Activated CD8-positive, alpha-beta memory T cell treated with anti-CD3 and anti-CD28 coated beads, Interleukin-2, amount 50 U/mL, for 4 hours (primary cell): ENCODE measurements around the gene NAALADL2.
"Not testable (repeated sequence)": the region's sequence is repeated elsewhere in the genome, so short reads cannot be mapped to it uniquely, and the experiment has no call there.

Experiments used
- DNase-seq: peaks from one replicate; pipeline ENCODE4 v3.0.0-alpha.2; 2020

NAALADL2 gene

DNA sequence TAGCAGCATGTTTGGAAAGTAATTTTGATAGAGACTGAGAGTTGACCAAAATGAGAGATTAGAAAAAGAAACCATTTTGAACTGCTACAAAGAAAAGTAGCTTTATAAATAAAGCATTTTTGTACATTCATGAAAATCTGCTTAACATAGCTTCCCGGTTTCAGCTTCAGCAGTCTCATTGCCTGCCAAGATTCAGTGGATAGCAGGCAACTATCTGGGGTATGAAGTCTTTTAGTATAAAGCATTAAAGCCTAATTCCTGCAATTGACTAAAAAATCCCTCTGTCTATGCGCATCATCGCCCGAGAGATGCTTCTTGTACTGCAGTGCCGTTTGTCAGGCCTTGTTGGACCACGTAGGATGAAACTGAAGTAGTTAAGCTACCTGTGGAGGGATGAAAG is 588.4 kb downstream of the NAALADL2 start:
- no peak for DNase-seq

- DNase-seq: no peak
These were observed 594.2 kb downstream of the NAALADL2 start for GRCh38 chr3:175453361-175453760.

- no peak for DNase-seq
These were observed 597.3 kb downstream of the NAALADL2 start for GRCh38 chr3:175456466-175456865.

DNA sequence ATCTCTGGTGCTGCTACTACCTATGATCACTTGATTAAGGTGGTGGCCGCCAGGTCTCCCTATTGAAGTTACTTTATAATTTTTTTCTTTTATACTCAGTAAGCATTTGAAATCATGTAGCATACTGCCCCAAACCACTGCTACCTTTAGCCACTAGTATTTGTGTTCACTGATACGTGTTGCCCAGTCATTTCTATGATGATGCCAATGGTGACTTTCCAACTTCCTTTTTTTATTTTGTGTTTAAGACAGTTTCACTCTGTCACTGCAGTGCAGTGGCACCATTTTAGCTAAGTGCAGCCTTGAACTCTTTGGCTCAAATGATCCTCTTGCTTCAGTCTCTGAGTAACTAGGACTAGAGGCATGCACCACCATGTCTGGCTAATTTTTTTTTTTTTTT is 598.2 kb downstream of the NAALADL2 start:
- no peak for DNase-seq

- not testable (repeated sequence) for DNase-seq
These were observed 601.8 kb downstream of the NAALADL2 start for GRCh38 chr3:175460849-175461399.

- no peak for DNase-seq
These were observed 605.2 kb downstream of the NAALADL2 start for GRCh38 chr3:175464362-175464761.

DNA sequence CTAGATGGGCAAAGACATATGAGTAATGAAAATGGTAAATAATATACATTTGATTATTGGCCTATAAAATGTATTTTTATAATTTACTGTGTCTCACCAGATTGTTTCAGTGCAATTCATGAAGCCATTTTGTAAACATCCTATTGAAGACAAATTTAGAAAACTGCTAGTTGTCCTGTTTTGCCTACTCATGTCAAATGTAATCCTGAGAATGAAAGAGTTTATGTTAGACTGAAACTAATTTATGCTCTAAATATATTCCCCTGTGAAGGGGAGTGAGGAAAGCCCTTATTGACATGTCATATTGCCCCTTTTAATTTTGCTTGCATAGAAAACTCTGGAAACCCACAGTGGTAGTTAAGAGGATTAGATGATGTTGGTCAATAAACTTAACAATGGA is 610.0 kb downstream of the NAALADL2 start:
- DNase-seq: no peak

DNA sequence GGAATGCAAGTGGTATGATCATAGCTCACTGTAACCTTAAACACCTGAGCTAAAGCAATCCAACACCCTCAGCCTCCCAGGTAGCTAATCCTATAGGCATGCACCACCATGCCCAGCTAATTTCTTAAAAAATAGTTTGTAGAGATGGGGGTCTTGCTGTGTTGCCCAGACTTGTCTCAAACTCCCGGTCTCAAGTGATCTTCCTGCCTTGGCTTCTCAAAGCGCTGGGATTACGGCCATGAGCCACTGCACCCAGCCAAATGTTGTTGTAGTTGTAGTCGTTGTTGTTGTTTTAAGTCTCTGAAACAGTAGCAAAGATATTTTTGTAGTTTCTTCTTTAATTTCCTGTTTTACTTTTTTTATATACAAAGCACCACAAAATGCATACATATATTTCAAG is 616.6 kb downstream of the NAALADL2 start:
- no peak for DNase-seq

DNA sequence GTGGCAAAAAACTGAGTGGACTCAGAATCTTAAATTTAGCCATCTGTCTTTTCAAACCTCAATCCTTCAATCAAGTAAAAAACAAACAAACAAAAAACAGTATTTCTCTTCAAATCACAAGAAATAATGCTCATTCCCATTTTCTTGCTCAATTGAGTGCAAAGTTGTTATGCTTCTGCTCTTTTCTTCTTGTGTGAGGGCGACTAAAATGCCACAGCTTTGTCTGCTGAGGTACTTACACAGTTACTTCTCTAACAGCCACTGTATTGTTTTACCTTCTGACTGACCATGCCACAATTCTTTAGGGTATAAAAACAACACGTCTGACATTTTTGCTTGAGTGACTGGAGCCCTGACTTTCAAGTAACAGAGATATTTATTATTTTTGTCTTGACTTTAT is 617.4 kb downstream of the NAALADL2 start:
- DNase-seq: no peak

GRCh38 chr3:175477651-175478224 is 618.6 kb downstream of the NAALADL2 start:
- DNase-seq: no peak

DNA sequence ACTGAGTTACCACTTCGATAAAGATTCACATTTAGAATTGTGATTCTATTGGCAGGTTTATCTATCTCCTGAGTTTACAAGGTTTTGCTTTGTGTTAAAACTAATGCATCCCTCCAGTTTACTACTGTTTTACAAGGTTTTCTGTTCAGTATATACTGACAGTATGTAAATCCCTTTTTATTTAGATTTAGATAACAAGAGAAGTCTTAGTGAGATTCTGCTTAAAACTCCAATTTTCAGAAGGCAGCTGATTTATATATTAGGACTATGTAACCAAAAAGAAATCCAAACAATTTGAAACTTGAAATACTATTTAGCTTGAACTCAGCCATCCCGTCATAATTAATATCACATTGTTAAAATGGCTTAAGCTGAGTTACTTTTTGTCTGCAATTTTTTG is 619.2 kb downstream of the NAALADL2 start:
- no peak for DNase-seq

DNA sequence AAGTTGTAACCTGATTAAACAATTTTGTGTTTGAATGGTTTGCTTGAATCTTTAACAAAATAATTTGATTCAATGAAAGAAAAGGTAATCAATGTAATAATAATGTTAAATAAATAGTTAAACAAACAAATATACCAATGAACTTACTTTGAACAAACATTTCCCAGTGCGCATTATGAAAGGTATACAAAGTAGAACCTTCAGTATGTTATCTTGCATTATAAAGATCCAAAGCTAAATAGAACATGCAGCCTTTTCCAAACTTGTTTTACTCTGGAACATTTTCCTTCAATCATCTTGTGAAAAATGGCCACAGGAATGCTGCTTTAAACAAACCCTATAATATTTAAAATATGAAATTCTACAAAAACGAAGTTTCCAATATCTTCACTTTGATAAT is 620.0 kb downstream of the NAALADL2 start:
- DNase-seq: no peak

- DNase-seq: no peak
These were observed 620.7 kb downstream of the NAALADL2 start for GRCh38 chr3:175479800-175480199.

DNA sequence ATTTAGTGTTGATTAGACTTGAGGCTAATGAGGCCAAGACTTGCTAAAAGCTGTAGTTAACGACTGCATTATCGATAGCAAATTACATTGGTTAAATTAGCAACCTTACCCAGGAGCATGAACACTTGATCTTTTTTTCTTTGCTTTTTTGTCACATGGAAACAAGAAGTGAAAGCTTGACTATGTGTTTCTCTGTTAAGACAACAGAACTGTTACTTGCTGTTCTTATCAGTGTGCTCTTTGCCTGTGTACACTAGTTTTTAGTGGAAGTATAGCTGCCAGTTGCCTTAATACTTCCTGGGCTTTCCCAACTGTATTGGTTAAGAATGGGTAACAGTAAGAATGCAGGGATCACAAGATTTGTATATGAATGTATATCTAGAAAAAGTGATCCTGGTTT is 625.5 kb downstream of the NAALADL2 start:
- no peak for DNase-seq

DNA sequence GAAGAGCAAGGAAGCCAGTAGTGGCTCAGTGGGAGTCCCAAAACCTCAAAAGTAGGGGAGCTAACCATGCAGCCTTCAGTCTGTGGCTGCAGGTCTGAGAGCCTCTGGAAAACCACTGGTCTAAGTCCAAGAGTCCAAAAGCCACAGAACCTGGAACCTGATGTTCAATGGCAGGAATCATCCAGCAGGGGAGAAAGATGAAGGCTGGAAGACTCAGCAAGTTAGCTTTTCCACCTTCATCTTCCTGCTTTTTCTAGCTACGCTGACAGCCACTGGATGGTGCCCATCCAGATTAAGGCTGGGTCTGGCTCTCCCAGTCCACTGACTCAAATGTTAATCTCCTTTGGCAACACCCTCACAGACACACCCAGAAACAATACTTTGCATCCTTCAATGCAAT is 626.3 kb downstream of the NAALADL2 start:
- no peak for DNase-seq

DNA sequence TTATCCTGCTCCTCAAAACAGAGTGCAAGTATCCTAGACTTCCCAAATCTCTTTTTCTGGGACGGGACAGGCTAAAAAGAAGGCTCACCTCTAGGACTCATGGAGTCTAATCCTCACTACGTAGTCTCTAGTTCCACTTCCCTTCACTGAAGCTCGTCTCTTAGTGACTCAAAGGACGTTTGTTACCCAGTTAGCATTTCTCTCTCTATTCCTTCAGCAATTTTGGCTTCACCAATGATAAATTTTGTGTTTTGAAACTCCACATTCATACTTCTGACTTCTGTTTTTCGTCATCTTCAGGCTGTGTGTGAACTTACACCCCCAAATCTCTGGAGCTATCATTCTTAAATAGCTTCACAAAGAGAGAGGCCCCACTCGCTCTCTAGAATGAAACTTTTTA is 627.1 kb downstream of the NAALADL2 start:
- DNase-seq: no peak

DNA sequence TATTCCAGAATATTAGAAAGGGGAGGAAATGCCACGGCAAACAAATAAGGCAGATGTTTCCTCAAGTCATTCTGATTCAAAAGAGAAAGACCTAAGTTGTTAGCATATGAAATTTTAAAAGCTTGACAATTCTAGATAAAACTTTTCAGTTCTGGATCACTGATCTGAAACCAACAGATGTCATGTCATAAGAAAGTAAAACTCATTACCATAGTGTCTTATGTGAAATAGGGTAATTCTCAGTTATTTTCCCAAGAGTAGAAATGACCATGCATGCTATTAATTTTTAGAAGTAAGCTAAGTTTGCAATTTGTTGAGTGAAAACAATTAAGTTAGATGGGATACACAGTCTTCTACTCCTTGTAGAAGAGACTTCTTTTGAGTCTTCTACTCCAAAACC is 630.3 kb downstream of the NAALADL2 start:
- DNase-seq: no peak

DNA sequence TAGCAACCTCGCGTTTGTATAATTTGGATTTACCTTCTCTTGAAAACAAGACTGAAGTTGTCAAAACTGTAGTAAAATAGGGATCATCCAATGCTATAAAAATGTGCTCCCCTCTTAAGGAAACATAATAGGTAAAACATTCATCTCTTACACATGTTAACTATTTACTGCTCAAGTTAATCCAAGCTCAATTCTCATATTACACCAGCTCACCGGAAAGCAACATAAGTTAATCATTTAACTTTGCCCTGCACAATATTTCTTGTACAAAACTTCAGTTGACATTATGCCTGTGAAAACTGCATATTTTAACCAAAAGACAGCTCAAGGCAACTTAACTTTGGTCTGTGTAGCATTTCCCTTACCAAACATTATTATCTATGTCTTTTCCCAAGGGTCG is 634.2 kb downstream of the NAALADL2 start:
- DNase-seq: no peak

DNA sequence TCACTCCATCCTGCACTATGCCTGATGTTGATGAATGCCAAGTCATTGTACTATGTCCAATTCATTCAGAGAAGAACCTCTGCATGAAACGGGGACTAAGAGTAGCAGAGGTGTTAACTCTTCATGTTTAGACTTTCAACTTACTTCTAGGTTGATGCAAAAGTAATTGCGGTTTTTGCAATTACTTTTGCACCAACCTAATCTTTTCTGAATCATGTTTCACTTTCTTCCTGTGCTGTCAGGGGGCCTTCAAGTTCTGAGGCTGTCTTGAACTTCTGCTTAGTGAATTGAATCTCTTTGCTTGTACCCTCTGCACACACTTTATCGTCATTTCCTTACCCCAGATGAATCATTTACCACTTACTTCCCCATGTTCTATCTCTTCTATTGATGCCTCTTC is 636.2 kb downstream of the NAALADL2 start:
- DNase-seq: no peak

DNA sequence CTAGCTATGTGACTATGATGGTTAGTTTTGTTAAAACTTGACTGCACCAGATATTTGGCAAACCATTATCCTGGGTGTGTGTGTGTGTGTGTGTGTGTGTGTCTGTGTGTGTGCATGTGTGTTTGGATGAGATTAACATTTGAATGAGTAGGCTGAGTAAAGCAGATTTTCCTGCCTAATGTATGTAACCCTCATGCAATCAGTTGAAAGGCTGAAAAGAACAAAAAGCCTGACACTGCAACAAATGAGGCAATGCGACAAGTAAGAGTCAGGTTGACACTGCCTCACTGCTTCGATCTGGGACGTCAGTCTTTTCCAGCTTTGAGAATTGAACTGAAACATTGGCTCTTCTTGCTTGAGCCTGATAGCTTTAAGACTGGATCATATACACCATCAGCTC is 643.0 kb downstream of the NAALADL2 start:
- DNase-seq: no peak

GRCh38 chr3:175511219-175511785 is 652.2 kb downstream of the NAALADL2 start:
- no peak for DNase-seq

- no peak for DNase-seq
These were observed 653.6 kb downstream of the NAALADL2 start for GRCh38 chr3:175512700-175513099.

- no peak for DNase-seq
These were observed 659.3 kb downstream of the NAALADL2 start for GRCh38 chr3:175518459-175518858.

DNA sequence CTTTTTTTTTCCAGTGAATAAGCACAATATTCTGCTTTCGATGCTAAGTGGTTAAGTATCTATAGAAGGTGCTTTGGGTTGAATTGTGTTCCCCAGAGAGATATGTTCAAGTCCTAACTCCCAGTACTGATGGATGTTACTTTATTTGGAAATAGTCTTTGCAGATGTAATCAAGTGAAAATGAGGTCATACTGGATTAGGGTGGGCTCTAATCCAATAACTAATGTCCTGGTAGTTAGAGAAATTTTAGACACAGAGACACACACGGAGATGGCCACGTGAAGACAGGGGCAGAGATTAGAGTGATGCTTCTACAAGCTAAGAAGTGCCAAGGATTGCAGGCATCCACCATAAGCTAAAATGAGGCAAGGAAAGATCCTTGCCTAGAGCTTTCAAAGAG is 662.3 kb downstream of the NAALADL2 start:
- DNase-seq: no peak

DNA sequence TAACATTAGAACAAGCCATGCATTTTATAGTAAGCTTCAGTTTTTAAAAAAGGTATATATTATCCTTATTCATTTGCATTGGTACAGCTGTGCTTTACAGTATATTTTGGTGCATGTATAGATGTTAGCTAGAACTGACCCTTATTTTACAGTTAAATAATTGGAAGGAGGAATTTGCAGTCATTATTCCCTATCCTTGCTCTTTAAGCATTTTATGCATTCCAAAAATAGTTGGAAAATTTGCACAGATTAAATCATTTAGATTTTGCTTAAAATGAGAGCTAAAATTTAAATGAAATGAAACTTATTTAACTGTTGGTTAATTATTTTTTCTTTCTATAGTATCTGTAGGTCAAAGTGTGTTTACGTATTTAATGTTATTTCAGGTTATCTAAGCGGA is 667.1 kb downstream of the NAALADL2 start:
- no peak for DNase-seq
